Adrenal gland (tissue), 12 donors: ENCODE results near the gene MRRF. TPM values are rescaled to one million over a fixed set of nuclear protein-coding genes. Genes with fewer than 3 reads are reported as not detected.

Experiments used
- DNase-seq, 7 donors: peaks; one replicate each; pipeline ENCODE4 v3.0.0-alpha.2; 2019 to 2020
- H3K27ac ChIP-seq, 5 donors: fragments of 200-600 bp; sonication (generic) in 4 of 5; 1 replicate in 3 of 5; 2 replicates in 2 of 5; pipeline versions ENCODE4 v1.5.1 to v1.8.0; 2016 to 2020; ENCODE audit warnings: mild to moderate bottlenecking in 1 of 5
- H3K27me3 ChIP-seq: fragments of 200-600 bp; 2 replicates; pipeline ENCODE4 v1.8.0; 2021
- H3K36me3 ChIP-seq, 2 donors: fragments of 200-600 bp; replicated peaks in 1 of 2; 1 replicate in 1 of 2; 2 replicates in 1 of 2; pipeline versions ENCODE4 v1.5.1 to v1.8.0; 2018 to 2022
- H3K4me1 ChIP-seq, 2 donors: fragments of 200-600 bp; replicated peaks in 1 of 2; 1 replicate in 1 of 2; 2 replicates in 1 of 2; pipeline versions ENCODE4 v1.5.1 to v1.8.0; 2018 to 2021
- H3K4me3 ChIP-seq, 4 donors: fragments of 200-600 bp; sonication (generic) in 3 of 4; one replicate each; pipeline ENCODE4 v1.5.1; 2016 to 2018
- H3K9me3 ChIP-seq, 3 donors: fragments of 200-600 bp; sonication (generic) in 1 of 3; replicated peaks in 1 of 3; 1 replicate in 2 of 3; 2 replicates in 1 of 3; pipeline versions ENCODE4 v1.5.1 to v1.8.0; 2016 to 2021
- POLR2A ChIP-seq, 2 donors: fragments of 450-650 bp; IDR thresholded peaks; one replicate each; pipeline ENCODE4 v1.6.1; 2017; ENCODE audit warnings: antibody characterized with exemption in 2 of 2, mild to moderate bottlenecking in 2 of 2, moderate library complexity in 1 of 2
- WGBS, 4 donors: extraction: QIAGEN DNeasy Blood & Tissue Kit in 2 of 4; methylation state at CpG; one replicate each; pipeline versions ENCODE4 v1.1.5 to v1.1.7; 2013 to 2017; 5-methylcytosine and 5-hydroxymethylcytosine counted together
- intact Hi-C, 2 donors: fragments of 100-400 bp; cut with DNase I; formaldehyde crosslinking; loops; one replicate each; pipeline versions ENCODE4 v1.14.1 to v1.15.0; 2022 to 2023
- polyA plus RNA-seq, 3 donors: library from polyadenylated mRNA; stranded (reverse); fragments of 200-250 nt in 2 of 3; fragments of 350-450 nt in 1 of 3; fragmentation: Illumina TruSeq in 1 of 3; extraction: RNeasy Lipid Tissue Mini Kit (QIAGEN cat#74804) in 1 of 3; gene quantifications; one replicate each; pipeline ENCODE4 v1.2.3, GENCODE V29; 2013 to 2014
- total RNA-seq, 9 donors: library from RNA; depleted of rRNA in 4 of 9; stranded (reverse); fragments of >200 nt in 4 of 9; fragments of 120-200 nt in 1 of 9; fragmentation: NEBNext Ultra II Directional in 1 of 9; extraction: Animal tissue kit (Norgen Biotek cat#: 25700) in 1 of 9; gene quantifications; one replicate each; pipeline versions ENCODE4 v1.1.0 to v1.2.4, GENCODE V29; 2013 to 2023
- TF ChIP-seq, protein P1 (sequence below), 6 experiments: fragments of 450-650 bp in 4 of 6; fragments of 200-600 bp in 2 of 6; sonication (generic) in 1 of 6; IDR thresholded peaks; 1 replicate in 5 of 6; 2 replicates in 1 of 6; pipeline versions ENCODE4 v1.5.1 to v1.8.0; 2016 to 2021; ENCODE audit warnings: antibody characterized with exemption in 6 of 6, mild to moderate bottlenecking in 2 of 6, moderate library complexity in 1 of 6
- donor health status: healthy with polysubstance abuse.
- donor health status: Bipolar disorder and iron deficiency.
- donor health status: DM: yes; HTN: yes; CAD: no.
- donor health status: DM: no; HTN: no; CAD: no.
- donor health status: DM: no; HTN: no; CAD: no.
- donor health status: DM: yes; HTN: yes; CAD: no.

MRRF gene
- total and polyA plus RNA-seq, 12 donors = 24.9 to 66.3 (median 35.5) TPM

DNA sequence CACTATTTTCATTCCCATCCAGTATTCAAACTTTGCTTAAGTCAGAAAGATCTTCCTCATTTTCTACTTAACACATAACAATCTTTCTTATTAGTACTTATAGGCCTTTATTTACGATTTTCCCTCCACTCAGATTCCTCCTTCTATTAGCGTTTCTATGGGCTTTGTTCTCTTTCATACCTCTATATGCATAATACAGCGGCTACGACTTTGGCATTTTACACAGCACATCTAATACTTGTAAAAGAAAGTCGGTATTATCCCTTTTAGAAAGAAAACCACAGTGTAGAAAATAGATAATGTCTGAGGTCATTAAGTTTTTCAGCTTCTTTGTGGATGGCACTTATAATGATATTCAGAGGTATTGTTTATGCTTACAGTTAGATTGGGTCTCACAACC is 8.5 kb upstream of the MRRF start:
- intact Hi-C loops = no loop called here
- no peaks in the 10 kb centered on the region for H3K9me3 ChIP-seq
- 91 to 94% (median 92%) methylated on average over 5 of the region's 5 CpGs for WGBS, 4 donors
- TF ChIP-seq, protein P1, sequence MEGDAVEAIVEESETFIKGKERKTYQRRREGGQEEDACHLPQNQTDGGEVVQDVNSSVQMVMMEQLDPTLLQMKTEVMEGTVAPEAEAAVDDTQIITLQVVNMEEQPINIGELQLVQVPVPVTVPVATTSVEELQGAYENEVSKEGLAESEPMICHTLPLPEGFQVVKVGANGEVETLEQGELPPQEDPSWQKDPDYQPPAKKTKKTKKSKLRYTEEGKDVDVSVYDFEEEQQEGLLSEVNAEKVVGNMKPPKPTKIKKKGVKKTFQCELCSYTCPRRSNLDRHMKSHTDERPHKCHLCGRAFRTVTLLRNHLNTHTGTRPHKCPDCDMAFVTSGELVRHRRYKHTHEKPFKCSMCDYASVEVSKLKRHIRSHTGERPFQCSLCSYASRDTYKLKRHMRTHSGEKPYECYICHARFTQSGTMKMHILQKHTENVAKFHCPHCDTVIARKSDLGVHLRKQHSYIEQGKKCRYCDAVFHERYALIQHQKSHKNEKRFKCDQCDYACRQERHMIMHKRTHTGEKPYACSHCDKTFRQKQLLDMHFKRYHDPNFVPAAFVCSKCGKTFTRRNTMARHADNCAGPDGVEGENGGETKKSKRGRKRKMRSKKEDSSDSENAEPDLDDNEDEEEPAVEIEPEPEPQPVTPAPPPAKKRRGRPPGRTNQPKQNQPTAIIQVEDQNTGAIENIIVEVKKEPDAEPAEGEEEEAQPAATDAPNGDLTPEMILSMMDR (IDR thresholded peaks at IDR 0.05) = no peak
- TF ChIP-seq POLR2A (IDR thresholded peaks at IDR 0.05) = no peak
- H3K27ac ChIP-seq = no peak overlapping the region
- H3K36me3 ChIP-seq = peaks cover 0 to 40% of the 10 kb centered on the region in 2 donors
- no peak for DNase-seq
- H3K4me3 ChIP-seq = no peak overlapping the region
- H3K4me1 ChIP-seq = peaks cover 0 to 2% of the 10 kb centered on the region in 2 donors
- H3K27me3 ChIP-seq = no peaks in the 10 kb centered on the region

DNA sequence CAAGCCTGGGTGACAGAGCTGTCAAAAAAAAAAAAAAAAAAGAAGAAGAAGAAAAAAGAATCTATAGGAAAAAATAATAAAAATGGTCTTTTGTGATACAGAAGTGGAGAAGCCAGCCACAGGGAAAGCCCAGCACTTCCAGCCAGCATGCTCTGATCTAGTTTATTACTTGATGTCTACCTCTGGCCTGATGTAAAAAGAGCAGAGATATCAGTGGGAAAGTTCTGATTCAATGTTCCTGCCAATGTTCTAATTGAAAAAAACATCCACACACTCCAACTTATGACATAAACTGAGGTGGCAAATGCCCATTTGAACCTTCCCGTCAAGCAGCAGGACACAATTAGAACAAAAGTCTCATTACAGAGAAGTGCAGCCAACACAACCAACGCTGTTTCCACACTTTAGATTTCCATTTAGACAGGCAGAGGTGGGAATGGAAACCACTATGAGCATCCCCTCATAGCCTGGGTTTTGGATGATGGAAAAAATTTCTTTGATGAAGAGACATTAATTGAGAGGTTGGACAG is 5.7 kb upstream of the MRRF start:
- Histone ChIP-seq H3K9me3 (no peaks in the 10 kb centered on the region), H3K36me3 (peaks cover 0 to 33% of the 10 kb centered on the region in 2 donors), H3K4me1 (peaks cover 7 to 29% of the 10 kb centered on the region in 2 donors), H3K27me3 (no peaks in the 10 kb centered on the region), H3K27ac (no peak overlapping the region), H3K4me3 (no peak overlapping the region)
- TF ChIP-seq, protein P1 (IDR thresholded peaks at IDR 0.05) = no peak
- TF ChIP-seq POLR2A (IDR thresholded peaks at IDR 0.05) = no peak
- WGBS, 4 donors = 83 to 97% (median 88%) methylated on average over 2 of the region's 2 CpGs
- intact Hi-C loops = no loop called here
- DNase-seq = no peak

DNA sequence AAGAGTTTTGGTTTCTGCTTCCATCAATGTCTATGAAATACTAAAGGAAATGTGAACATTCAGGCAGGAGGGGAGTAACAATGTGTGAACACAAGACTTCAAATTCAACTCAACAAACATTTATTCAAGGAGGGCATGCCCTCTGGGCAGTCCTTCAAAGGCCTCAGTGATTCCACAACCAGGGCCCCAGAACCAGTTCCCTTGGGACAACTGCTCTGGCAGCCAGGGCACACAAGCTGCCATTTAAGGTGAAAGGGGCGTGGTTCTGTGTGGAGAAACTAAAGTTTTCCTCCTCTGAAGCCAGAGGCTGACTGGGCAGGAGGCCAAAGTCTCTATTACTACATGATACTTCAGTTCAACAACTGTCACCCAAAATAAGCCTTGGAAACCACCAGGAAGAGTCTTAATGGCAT is 3.2 kb upstream of the MRRF start:
- H3K27ac ChIP-seq = no peak overlapping the region
- WGBS, 4 donors = 45 to 92% (median 59%) methylated on average over 1 of the region's 1 CpG
- H3K27me3 ChIP-seq = no peaks in the 10 kb centered on the region
- intact Hi-C loops = no loop called here
- H3K4me3 ChIP-seq = no peak overlapping the region
- H3K4me1 ChIP-seq = peaks cover 16 to 42% of the 10 kb centered on the region in 2 donors
- TF ChIP-seq, protein P1 (IDR thresholded peaks at IDR 0.05) = no peak
- no peak for TF ChIP-seq POLR2A (IDR thresholded peaks at IDR 0.05)
- DNase-seq = peak; percentile 59 to 87 (median 80)
- H3K9me3 ChIP-seq = no peaks in the 10 kb centered on the region
- H3K36me3 ChIP-seq = peaks cover 0 to 33% of the 10 kb centered on the region in 2 donors

DNA sequence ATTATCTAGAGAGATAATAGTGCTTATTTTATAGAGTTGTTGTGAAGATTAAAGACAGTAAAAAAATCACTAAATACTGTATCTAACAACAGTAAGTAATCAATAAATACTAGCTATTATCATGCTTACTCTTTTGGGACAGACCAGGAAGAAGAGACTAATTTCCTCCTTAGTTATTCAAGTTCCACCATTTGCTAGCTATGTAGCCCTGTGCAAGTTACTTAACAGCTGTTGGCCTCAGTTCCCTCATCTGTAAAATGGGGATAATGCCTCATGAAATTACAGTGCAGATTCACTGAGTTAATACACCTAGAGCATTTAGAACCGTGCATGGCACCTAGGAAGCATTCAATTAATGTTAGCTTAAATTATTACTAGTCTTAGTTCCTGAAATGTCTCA is 2.6 kb upstream of the MRRF start:
- Histone ChIP-seq H3K4me3 (no peak overlapping the region), H3K9me3 (no peaks in the 10 kb centered on the region), H3K27ac (no peak overlapping the region), H3K36me3 (peaks cover 0 to 33% of the 10 kb centered on the region in 2 donors), H3K27me3 (no peaks in the 10 kb centered on the region), H3K4me1 (peaks cover 16 to 43% of the 10 kb centered on the region in 2 donors)
- intact Hi-C loops = no loop called here
- DNase-seq = no peak
- TF ChIP-seq POLR2A (IDR thresholded peaks at IDR 0.05) = no peak
- TF ChIP-seq, protein P1 (IDR thresholded peaks at IDR 0.05) = no peak
- whole genome bisulfite sequencing, 4 donors = 87 to 91% (median 88%) methylated on average over 1 of the region's 1 CpG
